Heart right ventricle (tissue), 16 donors: ENCODE measurements around the gene BTG2. TPM values are rescaled to one million over a fixed set of nuclear protein-coding genes. Genes with fewer than 3 reads are reported as not detected.
A peak's percentile ranks its signal among the peaks of the same experiment; 100 is the strongest.

Source experiments
- ATAC-seq, 8 donors: fragments of 200-7000 bp; cut with Tn5 transposase; one replicate each; pipeline ENCODE4 v1.9.1; 2020; ENCODE audit warnings: mild to moderate bottlenecking in 8 of 8, moderate library complexity in 8 of 8, moderate number of reproducible peaks in 1 of 8
- DNase-seq, 2 donors: peaks; one replicate each; pipeline ENCODE4 v3.0.0-alpha.2; 2020
- H3K27ac ChIP-seq, 10 donors: fragments of 200-600 bp; sonication (generic) in 2 of 10; one replicate each; pipeline versions ENCODE4 v1.5.0 to v1.8.0; 2020 to 2022; ENCODE audit warnings: mild to moderate bottlenecking in 3 of 10
- H3K27me3 ChIP-seq, 7 donors: fragments of 200-600 bp; one replicate each; pipeline ENCODE4 v1.8.0; 2021 to 2022; ENCODE audit warnings: mild to moderate bottlenecking in 2 of 7
- H3K36me3 ChIP-seq, 9 donors: fragments of 200-600 bp; sonication (generic) in 1 of 9; one replicate each; pipeline versions ENCODE4 v1.5.0 to v1.8.0; 2020 to 2022; ENCODE audit warnings: mild to moderate bottlenecking in 2 of 9
- H3K4me1 ChIP-seq, 9 donors: fragments of 200-600 bp; sonication (generic) in 1 of 9; one replicate each; pipeline versions ENCODE4 v1.5.0 to v1.8.0; 2020 to 2022; ENCODE audit warnings: mild to moderate bottlenecking in 4 of 9
- H3K4me3 ChIP-seq, 10 donors: fragments of 200-600 bp; sonication (generic) in 2 of 10; one replicate each; pipeline versions ENCODE4 v1.5.0 to v1.8.0; 2020 to 2022; ENCODE audit warnings: mild to moderate bottlenecking in 7 of 10, moderate library complexity in 2 of 10
- H3K9me3 ChIP-seq, 11 donors: fragments of 200-600 bp in 10 of 11; sonication (generic) in 2 of 11; one replicate each; pipeline versions ENCODE4 v1.5.0 to v1.8.0; 2013 to 2022; ENCODE audit warnings: mild to moderate bottlenecking in 2 of 11, control low read depth in 1 of 11, moderate library complexity in 1 of 11
- WGBS, 2 donors: extraction: QIAGEN DNeasy Blood & Tissue Kit; methylation state at CpG; one replicate each; pipeline ENCODE4 v1.1.7; 2013; ENCODE audit warnings: inconsistent platforms in 1 of 2; 5-methylcytosine and 5-hydroxymethylcytosine counted together
- intact Hi-C, 10 donors: fragments of 100-400 bp; cut with DNase I; formaldehyde crosslinking; loops; one replicate each; pipeline versions ENCODE4 v1.11.1 to v1.14.2; 2022
- polyA plus RNA-seq, 2 donors: library from polyadenylated mRNA; stranded (reverse); fragments of 200-250 nt; gene quantifications; one replicate each; pipeline ENCODE4 v1.2.3, GENCODE V29; 2013
- total RNA-seq, 10 donors: library from RNA; stranded (reverse); fragmentation: NEBNext Ultra II Directional in 3 of 10; extraction: Animal tissue kit (Norgen Biotek cat#: 25700) in 3 of 10; gene quantifications; one replicate each; pipeline versions ENCODE4 v1.2.1 to v1.2.4, GENCODE V29; 2021 to 2023
- TF ChIP-seq, protein P1 (sequence below), 9 donors: fragments of 200-600 bp; sonication (generic) in 2 of 9; IDR thresholded peaks; one replicate each; pipeline versions ENCODE4 v1.5.0 to v1.8.0; 2021 to 2022; ENCODE audit warnings: antibody characterized with exemption in 9 of 9, mild to moderate bottlenecking in 5 of 9, moderate library complexity in 1 of 9
- donor health status: Arrhythmogenic right ventricular cardiomyopathy.
- donor health status: ischemic (EF 13 %, LVEDD 7.1; RV severe dilation, severe dysfunction).
- donor health status: healthy with polysubstance abuse.
- donor health status: DM: no; HTN: yes; CAD: no.
- donor health status: DM: no; HTN: no; CAD: no.
- donor health status: ischemic (EF 25% LVEDD 6.9; RV normal size, moderate dysfunction).
- donor health status: ischemic (EF 25% LVEDD 5.7; RV mildly dilated, moderate dysfunction).
- donor health status: healthy.
- donor health status: DM: yes; HTN: yes; CAD: no.
- donor health status: Ischemic cardiomyopathy.
- donor health status: ischemic (EF 35%, LVEDD 5.7; RV mildly dilated, moderate dysfunction).
- donor health status: nonischemic (EF 11% LVEDD 7.7; RV severe dilation, severe dysfunction).
- donor health status: DM: yes; HTN: yes; CAD: no.
- donor health status: PGD.
- donor health status: ischemic (EF 29% LVEDD 5.4; RV normal size, mild dysfunction).
- donor health status: nonischemic (EF 23%, LVEDD 6.1; RV moderate dilation, normal function).

BTG2 gene
- total and polyA plus RNA-seq, 12 donors, result 26.4 to 349 (median 54.2) TPM

DNA sequence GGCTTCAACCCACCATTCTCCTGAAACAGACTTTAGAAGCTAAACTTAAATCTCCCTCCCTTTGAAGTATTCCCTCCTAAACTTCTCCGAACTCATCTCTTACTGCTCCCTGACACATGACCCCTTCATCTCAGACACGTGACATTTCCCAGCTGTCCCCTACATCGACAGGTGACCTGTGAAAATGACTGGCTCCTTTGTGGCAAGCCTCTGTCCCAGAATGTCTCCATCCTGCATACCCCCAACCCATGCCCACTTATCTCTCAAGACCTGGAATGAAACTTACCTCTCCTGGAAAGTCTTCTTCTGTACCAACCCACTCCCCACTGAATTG is 41.4 kb downstream of the BTG2 start:
- Histone ChIP-seq H3K36me3 (peaks cover 0 to 22% (median 0%) of the 10 kb centered on the region in 9 donors), H3K27me3 (peaks cover 0 to 9% (median 0%) of the 10 kb centered on the region in 7 donors), H3K27ac (no peak overlapping the region), H3K9me3 (no peaks in the 10 kb centered on the region), H3K4me1 (peaks cover 0 to 43% (median 21%) of the 10 kb centered on the region in 9 donors), H3K4me3 (no peak overlapping the region)
- WGBS, 2 donors, result 88 to 90% methylated on average over 3 of the region's 3 CpGs
- intact Hi-C loops, result loop anchor here in 6 of 10 donors (5.0 to 10.0 kb wide), 3 partner anchors 312 to 358 kb away; no protein-coding TSS in a partner anchor
- TF ChIP-seq, protein P1, sequence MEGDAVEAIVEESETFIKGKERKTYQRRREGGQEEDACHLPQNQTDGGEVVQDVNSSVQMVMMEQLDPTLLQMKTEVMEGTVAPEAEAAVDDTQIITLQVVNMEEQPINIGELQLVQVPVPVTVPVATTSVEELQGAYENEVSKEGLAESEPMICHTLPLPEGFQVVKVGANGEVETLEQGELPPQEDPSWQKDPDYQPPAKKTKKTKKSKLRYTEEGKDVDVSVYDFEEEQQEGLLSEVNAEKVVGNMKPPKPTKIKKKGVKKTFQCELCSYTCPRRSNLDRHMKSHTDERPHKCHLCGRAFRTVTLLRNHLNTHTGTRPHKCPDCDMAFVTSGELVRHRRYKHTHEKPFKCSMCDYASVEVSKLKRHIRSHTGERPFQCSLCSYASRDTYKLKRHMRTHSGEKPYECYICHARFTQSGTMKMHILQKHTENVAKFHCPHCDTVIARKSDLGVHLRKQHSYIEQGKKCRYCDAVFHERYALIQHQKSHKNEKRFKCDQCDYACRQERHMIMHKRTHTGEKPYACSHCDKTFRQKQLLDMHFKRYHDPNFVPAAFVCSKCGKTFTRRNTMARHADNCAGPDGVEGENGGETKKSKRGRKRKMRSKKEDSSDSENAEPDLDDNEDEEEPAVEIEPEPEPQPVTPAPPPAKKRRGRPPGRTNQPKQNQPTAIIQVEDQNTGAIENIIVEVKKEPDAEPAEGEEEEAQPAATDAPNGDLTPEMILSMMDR (IDR thresholded peaks at IDR 0.05), result peak in 1 of 9 donors; percentile 3
- ATAC-seq (no peak), DNase-seq (no peak)

DNA sequence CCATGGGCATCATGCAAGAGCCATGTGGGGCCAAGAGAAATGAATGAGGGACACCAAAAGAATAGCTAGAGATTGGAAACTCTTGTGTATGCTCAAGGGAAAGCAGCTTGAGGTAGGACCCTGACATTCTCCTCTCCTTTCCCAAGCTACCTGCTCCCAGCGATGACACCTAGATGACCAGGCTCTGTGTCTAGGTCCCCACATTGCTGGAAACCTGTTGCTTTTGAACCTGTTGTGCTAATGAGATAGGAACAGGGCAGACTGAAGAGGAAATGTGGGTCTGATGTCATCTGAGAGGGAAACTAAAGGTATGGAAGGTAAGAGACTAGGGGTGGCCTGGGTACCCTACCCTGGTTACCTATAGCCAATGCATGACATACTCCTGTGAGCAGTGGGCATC is 43.8 kb downstream of the BTG2 start:
- Histone ChIP-seq H3K9me3 (no peaks in the 10 kb centered on the region), H3K4me3 (peak overlapping the region in 1 of 10 donors; percentile 39), H3K36me3 (peaks cover 0 to 16% (median 0%) of the 10 kb centered on the region in 9 donors), H3K27ac (no peak overlapping the region), H3K27me3 (no peaks in the 10 kb centered on the region), H3K4me1 (peaks cover 0 to 35% (median 14%) of the 10 kb centered on the region in 9 donors)
- WGBS, 2 donors, result 95 to 100% methylated on average over 1 of the region's 1 CpG
- ATAC-seq, result no peak
- intact Hi-C loops, result loop anchor here in 6 of 10 donors (5.0 to 10.0 kb wide), 3 partner anchors 314 to 356 kb away; no protein-coding TSS in a partner anchor
- DNase-seq, result no peak
- TF ChIP-seq, protein P1 (IDR thresholded peaks at IDR 0.05), result no peak

DNA sequence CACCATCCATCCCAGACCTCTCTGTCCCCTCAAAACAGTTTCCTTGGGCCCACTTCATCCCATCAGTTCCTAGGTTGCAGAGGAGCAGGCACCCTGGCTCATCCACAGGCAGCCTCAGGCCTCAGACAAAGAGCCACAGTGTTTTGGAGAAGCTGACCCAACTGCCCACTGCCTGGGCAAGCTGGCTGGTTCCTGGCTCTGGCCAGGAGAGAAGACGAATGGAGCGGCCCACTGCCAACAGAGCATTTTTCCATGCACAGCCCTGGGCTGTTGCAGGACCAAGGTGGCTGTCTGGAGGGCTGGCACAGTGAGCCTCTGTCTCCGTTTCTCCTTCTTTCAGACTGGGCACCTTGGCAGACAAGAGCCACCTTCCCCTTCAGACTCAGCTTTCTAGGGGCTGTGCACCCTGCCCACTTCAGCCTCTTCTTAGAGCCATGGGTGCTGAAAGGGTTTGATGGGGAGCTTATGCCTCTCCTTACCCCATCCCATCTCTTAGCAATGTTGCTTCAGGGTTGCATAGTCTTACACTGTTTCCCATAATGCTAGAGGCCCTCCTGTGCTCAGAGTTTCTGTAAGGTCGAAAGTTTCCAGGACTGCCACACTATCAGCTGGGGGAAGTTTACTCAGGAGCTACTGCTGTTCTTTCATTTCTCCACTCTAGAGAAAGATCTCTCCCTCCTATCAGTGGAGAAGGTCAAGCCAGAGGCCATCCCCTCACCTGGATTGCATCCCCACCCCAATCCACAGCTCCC is 44.6 kb downstream of the BTG2 start:
- intact Hi-C loops, result loop anchor here in 6 of 10 donors (5.0 to 10.0 kb wide), 3 partner anchors 315 to 355 kb away; no protein-coding TSS in a partner anchor
- DNase-seq (no peak), ATAC-seq (peak in 1 of 8 donors; percentile 19)
- H3K36me3 ChIP-seq, result peaks cover 0 to 16% (median 0%) of the 10 kb centered on the region in 9 donors
- peak overlapping the region in 5 of 10 donors; percentile 63 to 87 (median 82) for H3K27ac ChIP-seq
- TF ChIP-seq, protein P1 (IDR thresholded peaks at IDR 0.05), result no peak
- no peaks in the 10 kb centered on the region for H3K9me3 ChIP-seq
- H3K27me3 ChIP-seq, result no peaks in the 10 kb centered on the region
- peaks cover 0 to 40% (median 14%) of the 10 kb centered on the region in 9 donors for H3K4me1 ChIP-seq
- WGBS, 2 donors, result 79 to 87% methylated on average over 4 of the region's 4 CpGs
- peak overlapping the region in 6 of 10 donors; percentile 18 to 48 (median 44) for H3K4me3 ChIP-seq

DNA sequence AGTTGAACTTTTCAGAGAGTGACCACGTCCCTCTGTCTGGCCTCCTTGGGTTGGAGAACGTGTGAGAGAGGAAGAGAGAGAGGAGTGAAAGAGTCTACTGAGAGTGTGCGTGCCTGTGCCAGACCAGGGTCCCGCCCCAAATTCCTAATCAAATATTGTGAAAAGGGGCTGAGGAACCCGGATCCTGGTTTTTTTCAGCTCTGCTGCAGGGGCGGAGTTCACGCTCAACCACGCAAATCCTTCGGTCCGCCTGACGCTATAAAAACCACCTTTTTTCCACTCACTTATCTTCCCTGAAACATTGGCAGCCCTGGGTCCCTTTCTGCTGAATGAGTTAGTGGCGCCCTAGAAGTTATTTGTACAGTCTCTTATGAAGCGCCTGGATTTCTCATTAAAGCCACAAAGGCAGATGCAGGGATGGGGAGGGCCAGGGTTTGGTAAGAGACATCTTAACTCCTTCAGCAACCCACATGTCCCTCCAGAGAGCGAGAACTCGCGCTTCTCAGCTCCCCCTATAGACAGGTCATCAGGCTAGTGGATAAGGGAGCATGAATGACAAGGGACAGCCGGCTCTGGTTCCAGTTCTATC is 45.8 kb downstream of the BTG2 start, which contains the start of gene FMOD:
TSS of gene FMOD (minus strand) at position 86 of the 589 bp plus-strand sequence. CDS start 2,852 bp downstream, outside the sequence.
- Histone ChIP-seq H3K4me3 (peak within 1 kb of the TSS in 9 of 10 donors; percentile 16 to 48 (median 39)), H3K9me3 (no peaks in the 10 kb centered on the region), H3K4me1 (peaks cover 0 to 37% (median 12%) of the 10 kb centered on the region in 9 donors), H3K36me3 (peaks cover 0 to 16% (median 0%) of the 10 kb centered on the region in 9 donors), H3K27me3 (no peaks in the 10 kb centered on the region), H3K27ac (peak within 1 kb of the TSS; percentile 3 to 87 (median 59))
- intact Hi-C loops, result no loop called here
- TF ChIP-seq, protein P1 (IDR thresholded peaks at IDR 0.05), result peak in 6 of 9 donors; percentile 7 to 41 (median 22)
- 21 to 38% methylated on average over 17 of the region's 17 CpGs for WGBS, 2 donors
- ATAC-seq (peak; percentile 58 to 88 (median 78)), DNase-seq (peak; percentile 38 to 81)
